HG03159 (cell line): ENCODE measurements around the gene HGF.
A peak's percentile ranks its signal among the peaks of the same experiment; 100 is the strongest.
"Not testable (repeated sequence)": the region's sequence is repeated elsewhere in the genome, so short reads cannot be mapped to it uniquely, and the experiment has no call there.

Experiments used
- ATAC-seq: cut with Tn5 transposase; IDR thresholded peaks from one replicate; pipeline ENCODE4 v1.9.1; 2021; ENCODE audit warnings: mild to moderate bottlenecking, moderate library complexity; ENCODE audit not compliant: unreplicated experiment

Gene HGF

DNA sequence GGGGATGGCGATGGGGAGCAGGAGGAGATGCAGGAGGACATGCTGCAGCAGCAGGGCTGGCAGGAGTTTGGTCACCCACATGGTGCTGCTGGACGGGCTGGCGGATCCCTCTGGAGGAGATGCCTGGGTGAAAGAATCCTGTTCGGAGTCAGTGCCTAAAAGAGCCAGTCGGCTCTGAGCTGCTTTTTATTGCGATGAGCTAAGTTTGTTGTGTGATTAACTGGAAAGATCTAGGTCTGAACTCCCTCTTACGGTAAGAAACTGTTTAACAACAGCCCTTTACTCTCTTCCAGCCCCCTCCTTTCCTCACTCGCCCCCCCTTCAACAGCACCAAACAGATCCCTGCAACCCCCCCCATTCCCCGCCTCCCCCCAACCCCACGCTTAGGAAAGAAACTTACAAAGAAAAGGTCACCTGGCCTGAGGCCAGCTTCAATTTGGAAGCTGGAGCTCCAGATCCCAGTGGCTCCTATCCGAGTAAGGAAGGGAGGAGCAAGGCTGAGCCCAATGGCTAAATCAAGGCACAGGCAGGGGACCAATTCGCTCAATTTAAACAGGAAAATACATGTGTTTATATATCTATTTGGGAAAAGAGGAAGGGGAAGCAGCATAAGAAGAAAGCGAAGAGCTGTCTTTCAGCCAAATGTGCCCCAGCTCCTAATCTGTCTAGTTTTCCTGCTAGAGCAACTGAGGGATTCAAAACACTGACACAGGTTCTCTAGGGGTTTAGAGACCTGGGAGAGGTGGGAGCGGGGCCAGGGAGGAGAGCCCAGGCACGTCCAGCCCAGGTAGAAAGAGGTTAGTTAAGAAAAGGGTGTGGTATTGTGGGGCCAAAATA is at the start of gene HGF:
HGF (minus strand) TSS at position 157 of the 837 bp plus-strand sequence; CDS start at position 81, 76 bp downstream.
- no peak for ATAC-seq

DNA sequence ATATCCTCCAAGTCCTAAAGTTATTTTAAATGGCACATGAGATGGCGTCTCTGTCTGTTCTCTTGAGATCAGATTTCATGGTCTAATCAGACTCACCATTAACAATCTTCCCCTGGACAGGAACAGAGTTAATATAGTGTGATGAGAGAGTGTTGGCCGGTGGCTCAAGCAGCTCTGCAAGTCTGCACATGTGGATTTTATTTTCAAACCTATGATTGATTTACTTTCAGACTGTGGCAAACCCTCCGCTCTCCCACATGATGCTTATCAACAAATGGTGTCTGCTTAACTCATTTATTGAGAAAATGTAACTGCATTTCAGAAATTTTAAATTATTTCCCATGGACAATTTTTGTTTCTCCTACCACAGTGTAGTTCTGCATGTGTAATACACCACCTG is 46.5 kb upstream of the HGF start:
- no peak for ATAC-seq

DNA sequence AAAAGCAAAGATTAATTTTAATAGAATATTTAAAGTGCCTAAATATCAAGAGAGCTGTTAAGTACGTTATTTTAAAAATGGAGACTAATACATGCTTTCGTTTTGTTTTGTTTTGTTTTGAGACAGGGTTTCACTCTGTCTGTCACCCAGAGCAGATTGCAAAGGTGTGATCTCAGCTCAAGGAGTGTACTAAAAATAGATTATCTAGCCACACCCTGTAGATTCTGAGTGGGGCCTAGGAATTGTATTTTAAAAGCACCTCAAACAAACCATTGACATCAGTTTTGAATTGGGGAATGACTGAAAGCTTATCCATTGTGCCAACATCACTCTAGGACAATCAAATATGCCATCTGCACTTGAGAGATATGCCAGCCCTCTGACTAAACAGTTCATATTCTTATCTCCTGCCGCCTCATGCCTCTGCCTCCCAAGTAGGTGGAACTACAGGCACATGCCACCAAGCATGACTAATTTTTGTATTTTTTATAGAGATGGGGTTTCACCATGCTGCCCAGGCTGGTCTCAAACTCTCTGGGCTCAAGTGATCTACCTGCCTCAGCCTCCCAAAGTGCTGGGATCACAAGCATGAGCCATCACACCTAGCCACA is 43.1 kb upstream of the HGF start:
- ATAC-seq: peak; percentile 76

DNA sequence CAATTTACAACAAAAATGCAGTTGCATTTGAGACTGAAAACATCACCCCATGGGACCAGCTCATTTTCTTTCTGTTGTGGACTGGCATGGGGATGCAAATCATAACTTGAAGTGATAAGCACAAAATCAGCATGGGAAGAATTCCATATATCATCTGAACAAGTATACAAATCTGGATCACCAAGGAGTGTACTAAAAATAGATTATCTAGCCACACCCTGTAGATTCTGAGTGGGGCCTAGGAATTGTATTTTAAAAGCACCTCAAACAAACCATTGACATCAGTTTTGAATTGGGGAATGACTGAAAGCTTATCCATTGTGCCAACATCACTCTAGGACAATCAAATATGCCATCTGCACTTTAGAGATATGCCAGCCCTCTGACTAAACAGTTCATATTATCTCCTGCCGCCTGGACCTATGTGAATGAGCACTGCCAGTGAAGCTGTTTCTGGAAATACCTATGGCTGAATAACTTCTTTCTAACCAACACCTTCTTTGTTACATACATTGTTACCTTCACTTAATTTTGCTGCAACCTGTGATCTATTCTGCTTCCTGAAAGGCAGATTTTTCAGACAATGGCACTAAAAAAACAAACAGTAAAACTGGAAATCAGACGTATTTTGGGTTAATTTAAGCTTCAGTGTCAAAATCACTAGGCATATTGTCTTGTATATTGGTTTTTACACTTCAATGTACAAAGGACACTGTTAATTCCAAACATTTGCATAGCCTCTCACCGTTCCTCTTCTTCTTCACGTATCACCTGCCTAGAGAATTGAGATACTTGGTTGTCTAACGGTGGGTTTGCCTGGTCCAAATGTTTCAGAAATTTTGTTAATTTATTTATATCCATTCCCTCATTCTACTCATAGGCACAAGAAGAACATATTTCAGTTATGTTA is 42.4 kb upstream of the HGF start:
- ATAC-seq: peak; percentile 36

DNA sequence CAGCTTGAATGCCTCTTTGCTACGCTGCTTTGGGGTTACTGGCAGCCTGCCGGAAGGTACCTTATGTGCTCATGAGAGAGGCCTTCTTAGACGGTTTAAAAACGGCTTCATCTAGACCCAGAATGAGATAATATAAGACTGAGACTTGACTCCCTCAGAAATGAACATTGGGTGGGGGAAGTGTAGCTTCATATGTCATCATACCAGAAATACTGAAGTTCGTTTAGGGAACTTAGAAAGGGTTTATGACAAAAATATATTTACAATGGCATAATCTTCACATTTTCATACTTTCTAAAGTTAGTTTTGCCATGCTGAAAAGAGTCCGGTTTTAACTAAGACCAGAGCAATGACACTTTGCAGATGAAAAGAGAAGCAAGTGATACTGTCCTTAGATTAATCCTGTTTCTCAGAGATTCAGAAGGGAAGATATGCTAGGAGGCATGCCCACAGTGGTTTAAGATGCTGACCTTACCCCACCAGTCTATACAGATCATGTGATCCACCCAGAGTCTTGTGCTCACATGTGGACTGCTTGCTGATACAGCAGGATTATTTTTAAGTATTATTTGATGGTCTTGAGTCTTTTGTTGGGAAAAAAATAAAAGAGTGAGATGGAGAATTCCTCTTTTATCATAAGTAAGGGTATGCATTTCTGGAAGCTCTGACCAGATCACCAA is 40.8 kb upstream of the HGF start:
- no peak for ATAC-seq

DNA sequence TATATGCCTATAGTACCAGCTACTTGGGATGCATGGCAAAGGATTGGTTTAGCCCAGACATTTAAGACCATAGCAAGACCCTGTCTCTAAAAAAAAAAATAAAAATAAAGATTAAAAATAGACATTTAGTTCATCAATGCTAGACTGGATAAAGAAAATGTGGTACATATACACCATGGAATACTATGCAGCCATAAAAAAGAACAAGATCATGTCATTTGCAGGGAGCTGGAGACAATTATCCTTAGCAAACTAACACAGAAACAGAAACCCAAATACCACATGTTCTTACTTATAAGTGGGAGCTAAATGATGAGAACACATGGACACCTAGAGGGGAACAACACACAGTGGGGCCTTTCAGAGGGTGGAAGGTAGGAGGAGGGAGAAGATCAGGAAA is 38.5 kb upstream of the HGF start:
- ATAC-seq: not testable (repeated sequence)

DNA sequence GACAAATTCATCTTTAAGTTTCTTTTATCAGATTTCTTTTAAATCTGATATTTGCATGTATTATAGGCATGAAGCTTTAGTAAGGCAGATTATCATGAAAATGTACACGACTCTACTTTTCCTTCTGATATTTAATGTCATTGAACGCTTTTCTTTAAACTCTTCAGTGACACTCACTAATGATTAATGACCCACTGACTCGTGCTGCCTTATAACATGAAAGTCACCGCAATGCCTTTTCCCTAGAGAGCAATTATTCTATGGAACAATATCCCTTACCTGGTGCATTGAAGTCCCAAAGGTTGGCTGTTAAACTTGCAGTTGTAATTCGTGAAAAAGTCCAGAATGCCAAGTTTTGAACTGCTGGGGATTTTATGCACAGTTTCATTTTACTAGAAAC is 33.4 kb upstream of the HGF start:
- no peak for ATAC-seq

DNA sequence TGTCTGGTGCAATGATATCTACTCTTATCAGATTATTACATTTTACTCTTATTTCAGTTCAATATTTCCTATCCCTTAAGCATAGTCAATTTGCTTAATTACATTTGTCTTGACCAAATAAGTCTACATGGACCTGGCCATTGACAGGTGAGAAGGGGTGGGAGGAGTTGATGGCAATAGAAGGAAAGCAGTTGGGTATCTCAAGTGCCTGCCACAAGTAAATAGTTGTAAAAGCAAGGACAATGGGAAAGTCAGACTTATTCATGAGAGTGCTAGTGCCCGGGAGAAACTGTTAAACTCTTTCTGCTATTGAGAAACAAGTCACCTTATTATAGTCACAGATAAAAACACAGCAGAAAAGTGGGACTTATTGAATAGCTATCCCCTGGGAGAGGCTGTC is 32.4 kb upstream of the HGF start:
- no peak for ATAC-seq

DNA sequence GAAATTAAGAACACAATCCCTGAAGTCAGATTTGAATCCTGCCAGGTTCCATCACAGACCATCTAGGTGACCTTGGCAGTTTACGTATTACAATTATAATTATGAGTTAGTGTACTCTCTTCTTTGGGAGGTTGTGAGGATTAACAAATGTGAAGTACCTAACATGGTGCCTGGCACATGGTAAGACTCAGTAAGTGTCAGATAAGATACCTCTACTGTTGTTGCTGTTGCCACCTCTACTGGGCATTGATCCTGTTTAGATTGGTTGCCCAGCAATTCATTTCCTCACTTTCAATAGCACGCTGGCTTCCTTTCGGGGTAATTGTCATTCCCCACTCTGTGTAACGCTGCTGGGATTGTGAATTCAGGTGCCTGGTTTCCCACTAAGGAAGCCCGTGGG is 31.7 kb upstream of the HGF start:
- no peak for ATAC-seq

DNA sequence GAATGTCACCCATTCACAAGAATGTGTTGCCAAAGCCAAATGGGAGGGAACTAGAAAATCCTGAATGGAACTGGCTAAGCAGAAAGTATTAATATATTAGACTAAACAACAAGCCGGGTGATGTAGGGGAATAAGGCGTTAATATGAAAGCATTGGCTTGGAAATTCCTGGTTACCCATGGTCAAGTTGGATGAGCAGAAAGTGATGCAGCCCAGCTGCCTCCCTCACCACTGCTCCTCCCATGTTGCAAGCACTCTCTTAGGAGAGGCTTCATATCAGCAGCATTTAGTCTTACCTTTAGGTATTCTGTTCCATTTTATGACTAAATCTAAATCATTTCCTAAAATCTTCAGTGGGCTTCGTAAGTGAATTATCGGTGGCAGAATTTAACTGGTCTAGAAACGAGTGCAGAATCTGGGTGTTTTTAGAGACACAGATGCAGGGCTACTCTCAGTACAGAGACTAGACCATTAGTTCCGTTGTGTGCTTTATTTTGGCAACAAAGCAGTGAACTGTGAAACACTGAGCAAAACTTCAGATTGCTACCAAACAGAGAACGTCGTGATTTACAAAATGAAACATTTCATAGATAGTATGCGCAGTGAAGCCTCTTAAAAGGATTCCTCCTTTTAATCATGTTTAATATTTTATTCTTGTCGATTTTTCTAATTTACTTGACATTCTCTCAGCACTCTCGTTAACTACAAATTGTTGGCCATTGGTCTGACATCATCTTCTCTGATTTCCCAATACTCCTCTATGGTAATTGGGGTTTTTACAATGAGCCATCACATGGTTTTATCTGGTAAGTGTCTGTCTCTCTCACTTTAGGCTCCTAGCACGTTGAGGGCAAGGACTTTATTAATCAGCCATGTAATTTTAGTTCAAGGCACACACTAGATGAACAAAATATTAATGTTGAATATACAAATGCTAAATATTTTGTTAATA is 22.0 kb upstream of the HGF start:
- no peak for ATAC-seq

DNA sequence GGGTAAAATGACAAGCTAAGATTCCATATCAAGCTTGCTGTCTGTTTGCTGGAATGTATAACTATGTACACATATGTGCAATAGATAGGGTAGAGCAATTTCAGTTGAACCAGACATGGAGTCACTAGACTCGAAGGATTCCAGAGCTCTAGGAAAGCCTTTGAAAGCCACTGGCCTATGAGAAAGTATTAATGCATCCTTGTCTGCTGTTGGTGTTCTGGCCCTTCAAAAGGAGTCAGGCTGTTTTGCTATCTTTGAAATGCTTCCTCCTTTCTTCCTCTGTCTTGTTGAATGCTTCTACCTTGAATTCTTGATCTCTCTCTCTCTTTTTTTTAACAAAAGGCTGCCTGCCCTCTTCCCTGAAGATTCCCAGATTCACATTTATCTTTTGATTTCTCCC is 20.8 kb upstream of the HGF start:
- no peak for ATAC-seq

DNA sequence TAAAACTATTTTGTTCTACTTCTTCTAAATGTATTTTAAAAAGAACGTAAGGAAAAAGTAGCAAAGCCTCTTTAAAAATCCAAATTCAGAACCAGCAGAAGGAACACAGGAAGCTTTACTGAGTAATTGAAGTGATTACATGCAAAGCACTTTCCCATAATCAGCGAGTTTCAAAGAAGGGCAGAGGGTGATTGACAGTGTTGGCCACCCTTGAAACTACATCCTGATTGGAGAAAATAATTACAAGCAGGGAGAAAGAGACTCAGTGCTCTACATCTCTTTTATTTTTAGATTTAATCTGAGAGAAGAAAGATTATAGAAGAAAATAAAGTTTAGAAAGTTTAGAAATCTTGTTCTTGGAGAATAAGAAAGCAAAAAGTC is 20.3 kb upstream of the HGF start:
- ATAC-seq: no peak

DNA sequence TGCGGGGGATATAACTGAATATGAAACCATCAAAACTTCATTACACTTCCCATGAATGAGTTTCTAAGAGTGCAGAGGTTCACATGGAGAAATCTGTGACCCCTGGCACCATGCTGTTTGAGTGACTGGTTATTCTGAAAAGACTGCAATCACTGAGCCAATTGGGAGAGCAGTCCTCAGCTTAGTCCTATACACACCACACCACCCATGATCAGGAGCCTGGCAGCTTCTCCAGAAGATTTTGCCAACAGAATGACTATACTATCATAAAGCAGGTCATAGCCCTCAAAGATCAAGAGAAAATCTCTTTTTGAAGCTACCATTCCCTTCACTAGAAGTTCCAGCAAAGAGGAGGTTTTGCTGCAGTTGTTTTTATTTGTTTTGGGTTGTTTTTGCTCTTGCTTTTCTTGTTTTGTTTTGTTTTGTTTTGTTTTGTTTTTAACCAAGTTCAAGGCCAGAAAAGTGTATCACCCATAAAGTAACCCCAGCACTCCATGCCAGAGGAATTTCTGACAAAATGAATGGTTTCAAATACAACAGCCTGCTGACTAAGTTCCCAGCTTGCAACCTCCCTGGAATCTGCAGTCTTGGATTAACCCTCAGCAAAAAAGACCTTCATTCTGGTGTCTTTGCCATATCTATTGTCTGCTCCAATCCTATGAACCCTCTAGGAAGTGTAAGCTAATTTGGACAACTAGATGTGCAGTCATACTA is 19.7 kb upstream of the HGF start:
- ATAC-seq: no peak

DNA sequence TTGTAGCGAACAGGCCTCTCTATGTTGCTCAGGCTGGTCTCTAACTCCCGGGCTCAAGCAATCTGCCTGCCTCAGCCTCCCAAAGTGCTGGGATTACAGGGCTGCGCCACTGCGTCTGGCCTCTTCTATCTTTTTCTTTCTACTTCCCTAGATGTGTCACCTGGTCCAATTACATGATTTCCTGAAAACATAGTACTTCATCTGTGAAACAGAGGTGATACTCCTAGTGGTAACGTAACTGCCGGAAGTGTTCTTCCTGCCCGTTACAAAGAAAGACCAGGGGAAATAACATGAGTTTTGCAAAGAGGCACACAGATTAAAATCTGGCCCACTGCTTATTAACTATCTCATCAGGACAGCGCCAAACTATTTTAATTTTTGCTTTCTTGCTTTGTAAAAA is 18.4 kb upstream of the HGF start:
- ATAC-seq: no peak

DNA sequence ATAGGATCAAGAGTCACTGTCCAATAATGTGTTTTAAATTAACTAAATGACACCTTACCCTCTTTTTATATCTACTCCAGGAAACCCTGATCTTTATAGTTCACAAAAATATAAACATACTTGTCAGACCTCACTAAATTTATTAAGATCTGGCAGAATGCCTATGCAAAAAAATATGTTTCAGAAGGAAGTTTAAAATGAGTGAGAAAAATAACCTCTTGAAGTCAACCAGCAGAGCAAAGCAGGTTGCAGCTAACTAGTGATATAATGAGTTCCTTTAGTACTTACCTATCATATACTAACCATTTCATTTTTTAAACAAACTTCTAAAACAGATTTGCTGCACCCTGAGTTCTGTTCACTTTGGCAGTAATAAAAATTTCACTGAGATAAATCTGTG is 14.0 kb upstream of the HGF start:
- no peak for ATAC-seq

DNA sequence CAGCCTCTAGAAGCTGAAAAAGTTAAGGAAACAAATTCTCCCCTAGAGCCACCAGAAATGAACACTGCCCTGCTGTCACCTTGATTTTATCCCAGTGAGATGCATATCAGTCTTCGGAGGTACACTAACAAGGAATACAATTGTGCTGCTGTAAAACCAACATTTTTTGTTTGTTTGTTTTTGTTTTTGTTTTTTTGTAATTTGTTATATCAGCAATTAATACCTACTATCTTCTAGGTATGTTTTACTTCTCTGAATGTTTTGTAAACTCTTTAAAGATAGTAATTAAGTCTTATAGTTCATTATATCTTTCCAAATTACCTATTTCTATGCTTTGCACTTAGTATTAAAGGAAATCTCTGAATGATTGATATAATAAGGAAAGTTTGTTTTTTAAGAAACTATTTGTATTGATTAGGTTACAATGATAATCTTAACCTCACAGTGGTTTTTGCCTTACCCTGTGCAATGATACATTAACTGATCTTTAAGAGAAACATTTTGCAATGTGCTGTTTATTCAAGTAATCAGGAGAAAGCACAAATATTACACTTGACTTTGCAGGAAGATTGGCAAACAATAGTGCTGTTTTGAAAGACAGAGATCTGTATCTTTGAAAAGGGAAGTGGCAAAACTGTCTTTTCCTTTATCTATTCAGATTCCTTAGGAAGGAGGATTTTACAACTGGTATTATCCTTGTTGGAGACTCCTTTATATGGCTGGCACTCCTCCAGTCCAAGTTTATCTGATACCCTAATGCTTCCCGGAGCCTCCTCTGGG is 11.3 kb upstream of the HGF start:
- no peak for ATAC-seq

DNA sequence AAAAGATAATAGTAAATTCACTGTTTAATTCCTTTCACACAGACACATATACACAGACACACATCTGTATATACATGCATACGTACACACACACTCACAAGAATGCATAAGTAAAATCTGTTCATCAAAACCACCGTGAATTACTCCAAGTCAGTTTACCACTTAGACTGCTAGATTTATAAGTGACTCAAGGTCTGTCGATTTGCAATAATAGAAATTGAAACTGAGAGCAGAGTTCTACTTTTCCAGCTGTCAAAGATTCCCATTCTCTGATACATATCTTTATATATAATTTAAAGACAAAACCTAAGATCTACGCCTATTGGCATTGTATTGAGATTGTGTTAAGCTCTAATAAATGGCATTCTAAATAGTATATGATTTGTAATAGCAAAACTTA is 9.9 kb upstream of the HGF start:
- no peak for ATAC-seq

DNA sequence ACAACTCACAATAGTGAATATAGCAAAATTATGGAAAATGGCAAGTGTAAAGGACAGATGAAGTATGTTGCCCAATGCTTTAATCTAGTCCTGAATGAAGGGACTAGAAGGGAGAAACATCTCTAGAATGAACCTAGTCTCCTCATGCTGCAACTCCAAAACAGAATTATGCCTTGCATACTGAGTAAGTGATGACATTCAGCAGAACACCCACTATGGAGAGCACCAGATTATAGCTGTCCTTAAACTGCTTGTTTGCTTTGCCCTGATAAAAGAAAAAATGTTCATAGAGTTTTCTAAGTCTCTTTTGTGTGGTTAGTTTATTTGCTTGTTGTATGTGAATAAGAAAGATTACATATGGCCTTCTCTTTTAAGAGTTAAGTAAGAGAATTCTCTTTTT is 7.8 kb upstream of the HGF start:
- no peak for ATAC-seq
